ENCODE results near the gene GRIA4. TPM values are rescaled to one million over a fixed set of nuclear protein-coding genes. Genes with fewer than 3 reads are reported as not detected.

Gene GRIA4
- total and polyA plus RNA-seq, 5 donors from 2014 or later: not detected

DNA sequence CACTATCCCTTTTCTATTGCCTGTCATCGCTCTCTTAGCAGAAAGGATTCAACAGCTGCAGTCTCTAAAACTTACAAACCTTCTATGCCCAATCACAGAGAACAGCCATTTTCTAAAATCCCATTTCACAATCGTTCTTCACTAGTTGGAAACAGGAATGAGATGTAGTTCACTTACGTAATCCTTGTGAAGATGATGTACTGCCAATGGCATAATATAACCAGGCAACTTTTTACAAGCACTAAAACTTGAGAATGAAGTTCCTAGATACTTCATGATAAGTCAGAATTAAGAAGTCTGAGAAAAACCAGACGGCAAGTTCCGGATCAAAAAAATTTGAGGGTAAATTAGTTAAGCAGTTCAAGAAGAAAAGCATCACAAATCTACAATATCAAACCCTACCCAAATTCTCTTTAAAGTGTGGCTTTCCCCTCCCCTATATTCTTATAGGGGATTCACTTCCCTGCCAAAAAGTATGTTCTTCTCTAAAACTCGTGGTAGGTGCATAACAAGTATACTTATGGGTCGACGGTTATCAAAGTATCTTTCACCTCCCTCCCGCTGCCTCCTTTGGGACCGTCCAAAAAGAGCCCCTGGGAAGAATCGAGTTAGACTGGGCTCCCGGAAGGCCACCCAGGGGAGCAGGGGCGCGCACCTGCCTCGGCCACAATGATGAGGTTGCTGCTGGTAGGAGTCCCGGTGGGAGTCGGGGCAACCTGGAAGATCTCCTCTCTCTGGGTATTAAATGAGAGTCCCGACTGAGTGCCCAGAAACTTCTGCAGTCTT lies 411.5 kb downstream of the GRIA4 start:
- peak overlapping the region; percentile 94 to 99 (median 98) for H3K4me3 Mint-ChIP-seq
- Histone ChIP-seq H3K27me3 (ENCODE audit: control insufficient read depth, insufficient read depth, low read length) (no peaks in the 10 kb centered on the region), H3K4me3 (ENCODE audit: low read depth, low read length) (peak overlapping the region; percentile 87), H3K9me3 (ENCODE audit: control insufficient read depth in 2 of 2, low read length in 2 of 2) (no peaks in the 10 kb centered on the region), H3K36me3 (ENCODE audit: control insufficient read depth, insufficient read depth, low read length) (no peaks in the 10 kb centered on the region), H3K27ac (ENCODE audit: insufficient read depth, low read length, poor library complexity, severe bottlenecking) (peak overlapping the region; percentile 56), H3K4me1 (ENCODE audit: control insufficient read depth, insufficient read depth, low read length, poor library complexity, severe bottlenecking) (peaks cover 35% of the 10 kb centered on the region)
- H3K36me3 Mint-ChIP-seq: peaks cover 19% of the 10 kb centered on the region
- peaks cover 9% of the 10 kb centered on the region for H3K27me3 Mint-ChIP-seq
- H3K9me3 Mint-ChIP-seq: no peaks in the 10 kb centered on the region
- H3K27ac Mint-ChIP-seq: peak overlapping the region; percentile 67 to 97 (median 93)
- DNase-seq (no peak), ATAC-seq (ENCODE audit: low read depth in 2 of 2) (no peak)
- H3K4me1 Mint-ChIP-seq: peaks cover 17 to 61% (median 43%) of the 10 kb centered on the region in 4 donors

DNA sequence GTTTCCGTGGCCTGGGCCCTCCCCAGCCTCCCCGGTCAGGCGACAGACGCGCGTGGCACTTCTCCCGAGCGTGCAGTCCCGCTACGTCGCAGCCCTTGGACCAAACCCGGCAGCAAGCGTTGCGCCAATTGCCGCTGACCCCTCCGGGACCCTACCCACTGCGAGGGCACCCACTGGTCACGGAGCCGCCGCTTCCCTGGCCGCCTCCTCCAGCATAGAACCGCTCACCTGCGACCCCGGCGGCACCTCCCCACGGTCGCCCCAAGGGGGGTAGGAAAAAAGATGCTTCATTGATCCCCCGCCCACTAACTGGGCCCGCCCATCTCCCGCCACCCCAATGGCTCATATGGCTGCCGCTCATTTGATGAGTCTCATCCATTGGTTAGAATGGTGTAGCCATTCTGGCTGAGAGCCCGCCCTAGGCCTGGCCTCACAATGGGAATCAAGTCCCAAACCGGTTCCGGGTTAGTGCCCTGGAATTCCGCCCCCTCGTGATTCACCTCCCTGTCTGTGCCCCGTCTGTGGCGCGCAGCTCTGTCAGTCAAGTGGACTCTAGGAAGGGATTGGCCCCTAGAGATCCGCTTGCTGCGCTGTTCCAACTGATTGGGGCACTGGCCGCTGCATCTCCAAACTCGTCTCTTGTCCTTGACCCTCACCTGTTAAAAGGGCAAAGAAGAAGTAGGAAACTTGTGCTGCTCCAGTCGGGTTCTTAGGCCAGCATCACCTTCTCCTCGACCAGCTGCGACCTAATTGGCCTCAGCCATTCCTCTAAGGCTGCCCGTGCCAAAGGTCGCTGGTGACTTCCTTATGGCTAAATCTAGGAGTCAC lies 412.3 kb downstream of the GRIA4 start, which contains the start of gene MSANTD4:
TSS of gene MSANTD4 (minus strand) at position 274 of the 828 bp plus-strand sequence. CDS start 11,323 bp downstream, outside the sequence.
- Histone ChIP-seq H3K4me1 (ENCODE audit: control insufficient read depth, insufficient read depth, low read length, poor library complexity, severe bottlenecking) (peaks cover 29% of the 10 kb centered on the region), H3K4me3 (ENCODE audit: low read depth, low read length) (peak within 1 kb of the TSS; percentile 87), H3K9me3 (ENCODE audit: control insufficient read depth in 2 of 2, low read length in 2 of 2) (peaks cover 0 to 5% of the 10 kb centered on the region in 2 experiments), H3K27me3 (ENCODE audit: control insufficient read depth, insufficient read depth, low read length) (peaks cover 3% of the 10 kb centered on the region), H3K27ac (ENCODE audit: insufficient read depth, low read length, poor library complexity, severe bottlenecking) (peak within 1 kb of the TSS; percentile 56), H3K36me3 (ENCODE audit: control insufficient read depth, insufficient read depth, low read length) (no peaks in the 10 kb centered on the region)
- peak within 1 kb of the TSS; percentile 67 to 97 (median 93) for H3K27ac Mint-ChIP-seq
- DNase-seq (peak; percentile 88 to 99 (median 94)), ATAC-seq (ENCODE audit: low read depth in 2 of 2) (peak; percentile 96 to 97)
- H3K27me3 Mint-ChIP-seq: peaks cover 10% of the 10 kb centered on the region
- peaks cover 0 to 3% (median 2%) of the 10 kb centered on the region in 7 donors for H3K9me3 Mint-ChIP-seq
- H3K4me3 Mint-ChIP-seq: peak within 1 kb of the TSS; percentile 94 to 99 (median 98)
- H3K4me1 Mint-ChIP-seq: peaks cover 17 to 54% (median 37%) of the 10 kb centered on the region in 4 donors
- H3K36me3 Mint-ChIP-seq: peaks cover 19% of the 10 kb centered on the region

DNA sequence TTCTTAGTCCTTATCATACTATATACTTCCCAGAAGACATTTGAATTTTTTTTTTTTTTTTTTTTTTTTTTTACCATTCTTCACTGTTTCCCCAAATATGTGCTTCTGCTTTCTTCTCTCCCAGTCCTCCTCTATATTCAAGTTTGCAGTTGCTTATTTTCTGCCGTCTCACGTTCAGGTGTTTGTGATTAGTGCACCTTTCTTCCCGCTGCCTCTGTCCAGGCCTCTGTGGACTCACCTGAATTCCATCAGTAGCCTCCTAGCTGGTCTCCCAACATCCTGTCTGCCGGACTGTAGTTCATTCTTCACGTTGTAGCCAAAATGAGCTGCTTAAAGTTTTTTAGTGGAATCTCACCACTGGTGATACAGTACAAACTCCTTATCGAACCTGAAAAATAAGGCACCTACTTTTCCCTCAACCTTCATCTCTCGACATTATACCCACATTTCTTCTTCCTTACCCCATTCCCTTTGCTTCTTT lies 413.0 kb downstream of the GRIA4 start:
- Histone ChIP-seq H3K27ac (ENCODE audit: insufficient read depth, low read length, poor library complexity, severe bottlenecking) (peak overlapping the region; percentile 53), H3K36me3 (ENCODE audit: control insufficient read depth, insufficient read depth, low read length) (no peaks in the 10 kb centered on the region), H3K4me1 (ENCODE audit: control insufficient read depth, insufficient read depth, low read length, poor library complexity, severe bottlenecking) (peaks cover 29% of the 10 kb centered on the region), H3K27me3 (ENCODE audit: control insufficient read depth, insufficient read depth, low read length) (peaks cover 3% of the 10 kb centered on the region), H3K4me3 (ENCODE audit: low read depth, low read length) (peak overlapping the region; percentile 87), H3K9me3 (ENCODE audit: control insufficient read depth in 2 of 2, low read length in 2 of 2) (peaks cover 0 to 5% of the 10 kb centered on the region in 2 experiments)
- DNase-seq (no peak), ATAC-seq (ENCODE audit: low read depth in 2 of 2) (no peak)
- Mint-ChIP-seq H3K4me3 (peak overlapping the region; percentile 94 to 99 (median 98)), H3K27me3 (peaks cover 17% of the 10 kb centered on the region), H3K36me3 (peaks cover 19% of the 10 kb centered on the region), H3K9me3 (peaks cover 0 to 8% (median 3%) of the 10 kb centered on the region in 7 donors), H3K4me1 (peaks cover 17 to 50% (median 37%) of the 10 kb centered on the region in 4 donors), H3K27ac (peak overlapping the region; percentile 20 to 97 (median 93))

DNA sequence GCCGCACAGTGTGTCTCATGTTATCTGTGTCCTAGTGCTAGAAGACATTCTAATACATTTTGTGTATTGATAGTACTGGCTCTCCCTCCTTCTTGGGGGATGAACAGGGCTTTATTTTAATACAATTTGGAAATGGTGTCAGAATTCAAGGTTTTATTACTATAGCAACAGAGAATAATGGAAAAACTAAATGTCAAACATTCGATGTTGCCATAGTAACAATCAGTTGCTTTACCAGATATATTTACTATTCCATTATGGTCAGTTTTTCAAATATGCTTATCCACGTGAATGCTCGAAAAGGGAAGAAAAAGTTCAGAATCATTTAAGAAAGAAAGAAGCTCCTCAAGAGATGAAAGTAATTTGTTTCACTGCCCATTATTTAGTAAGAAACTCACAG lies 420.7 kb downstream of the GRIA4 start:
- ATAC-seq (ENCODE audit: low read depth in 2 of 2) (no peak), DNase-seq (no peak)
- Mint-ChIP-seq H3K4me1 (no peaks in the 10 kb centered on the region), H3K9me3 (peaks cover 0 to 8% (median 4%) of the 10 kb centered on the region in 7 donors), H3K36me3 (no peaks in the 10 kb centered on the region), H3K4me3 (no peak overlapping the region), H3K27me3 (peaks cover 53% of the 10 kb centered on the region), H3K27ac (no peak overlapping the region)
- H3K27me3 ChIP-seq (ENCODE audit: control insufficient read depth, insufficient read depth, low read length): peaks cover 28% of the 10 kb centered on the region
- H3K4me1 ChIP-seq (ENCODE audit: control insufficient read depth, insufficient read depth, low read length, poor library complexity, severe bottlenecking): no peaks in the 10 kb centered on the region
- H3K27ac ChIP-seq (ENCODE audit: insufficient read depth, low read length, poor library complexity, severe bottlenecking): no peak overlapping the region
- H3K9me3 ChIP-seq (ENCODE audit: control insufficient read depth in 2 of 2, low read length in 2 of 2): peaks cover 0 to 10% of the 10 kb centered on the region in 2 experiments
- no peaks in the 10 kb centered on the region for H3K36me3 ChIP-seq (ENCODE audit: control insufficient read depth, insufficient read depth, low read length)
- no peak overlapping the region for H3K4me3 ChIP-seq (ENCODE audit: low read depth, low read length)

DNA sequence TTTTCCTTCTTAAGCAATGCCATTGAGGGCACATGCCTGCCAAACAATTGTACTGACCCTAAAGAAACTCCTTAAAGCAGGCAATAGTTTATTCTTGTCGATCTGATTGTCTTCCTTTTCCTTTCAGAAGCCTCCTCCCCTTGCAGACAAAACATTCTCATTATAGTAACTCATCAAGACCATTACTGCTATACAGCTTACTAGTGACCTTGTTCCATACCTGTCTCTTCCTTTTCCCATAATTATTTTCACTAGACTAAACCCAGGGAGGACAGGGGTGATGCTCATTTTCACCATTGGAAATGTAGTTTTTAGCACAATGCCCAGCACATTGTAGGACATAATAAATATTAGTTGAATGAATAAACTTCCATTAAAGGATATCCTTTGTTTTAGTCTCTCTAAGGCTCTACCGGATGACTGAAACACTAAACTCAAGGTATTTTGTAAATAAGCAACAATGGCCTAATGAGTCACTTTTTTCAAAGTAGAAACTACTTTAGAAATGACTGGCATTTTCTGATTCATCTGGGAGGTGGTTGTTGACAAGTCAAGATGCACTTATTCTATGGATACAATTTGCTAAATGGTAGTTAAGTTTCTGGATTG lies 421.4 kb downstream of the GRIA4 start:
- H3K4me1 Mint-ChIP-seq: no peaks in the 10 kb centered on the region
- H3K9me3 Mint-ChIP-seq: peaks cover 0 to 8% (median 4%) of the 10 kb centered on the region in 7 donors
- no peaks in the 10 kb centered on the region for H3K36me3 Mint-ChIP-seq
- peaks cover 46% of the 10 kb centered on the region for H3K27me3 Mint-ChIP-seq
- Histone ChIP-seq H3K27me3 (ENCODE audit: control insufficient read depth, insufficient read depth, low read length) (peaks cover 29% of the 10 kb centered on the region), H3K4me1 (ENCODE audit: control insufficient read depth, insufficient read depth, low read length, poor library complexity, severe bottlenecking) (no peaks in the 10 kb centered on the region), H3K27ac (ENCODE audit: insufficient read depth, low read length, poor library complexity, severe bottlenecking) (no peak overlapping the region), H3K36me3 (ENCODE audit: control insufficient read depth, insufficient read depth, low read length) (no peaks in the 10 kb centered on the region), H3K4me3 (ENCODE audit: low read depth, low read length) (no peak overlapping the region), H3K9me3 (ENCODE audit: control insufficient read depth in 2 of 2, low read length in 2 of 2) (peaks cover 0 to 10% of the 10 kb centered on the region in 2 experiments)
- ATAC-seq (ENCODE audit: low read depth in 2 of 2): no peak
- H3K27ac Mint-ChIP-seq: no peak overlapping the region
- no peak overlapping the region for H3K4me3 Mint-ChIP-seq
- DNase-seq: no peak
